ENCODE measurements around the gene FAM89A. TPM values are rescaled to one million over a fixed set of nuclear protein-coding genes. Genes with fewer than 3 reads are reported as not detected.

The FAM89A gene
- total RNA-seq, 3 donors from 2014 or later: 30.7 to 97.1 (median 39.0) TPM

DNA sequence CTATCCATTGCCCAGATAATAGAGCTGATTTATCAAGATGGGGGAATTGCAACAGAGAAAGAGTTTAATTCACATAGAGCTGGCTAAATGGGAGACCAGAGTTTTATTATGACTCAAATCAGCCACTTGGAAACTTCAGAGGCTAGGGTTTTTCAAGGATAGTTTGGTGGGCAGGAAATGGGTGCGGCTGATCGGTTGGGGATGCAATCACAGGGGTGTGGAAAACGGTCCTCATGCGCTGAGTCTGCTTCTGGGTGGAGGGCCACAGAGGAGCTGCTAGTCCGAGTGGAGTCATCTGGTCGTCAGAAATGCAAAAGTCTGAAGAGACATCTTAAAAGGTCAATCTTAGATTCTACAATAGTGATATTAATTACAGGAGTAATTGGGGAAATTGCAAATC is 32.0 kb upstream of the FAM89A start:
- Histone ChIP-seq H3K9me3 (no peaks in the 10 kb centered on the region), H3K36me3 (no peaks in the 10 kb centered on the region), H3K4me1 (no peaks in the 10 kb centered on the region), H3K27me3 (no peaks in the 10 kb centered on the region), H3K4me3 (no peak overlapping the region), H3K27ac (no peak overlapping the region)
- DNase-seq (ENCODE audit: low spot score in 2 of 2): no peak
- no peak for TF ChIP-seq POLR2A (IDR thresholded peaks at IDR 0.05)
- TF ChIP-seq POLR2AphosphoS5 (IDR thresholded peaks at IDR 0.05): no peak
- no peak for TF ChIP-seq CTCF (IDR thresholded peaks at IDR 0.05)
- intact Hi-C loops (cut with DNase I; ENCODE audit: low total_unique reads): no loop called here

GRCh38 chr1:231070758-231071444 is 30.8 kb upstream of the FAM89A start:
- no peak for DNase-seq (ENCODE audit: low spot score in 2 of 2)
- Histone ChIP-seq H3K27me3 (no peaks in the 10 kb centered on the region), H3K4me3 (no peak overlapping the region), H3K9me3 (no peaks in the 10 kb centered on the region), H3K4me1 (no peaks in the 10 kb centered on the region), H3K36me3 (no peaks in the 10 kb centered on the region), H3K27ac (no peak overlapping the region)
- intact Hi-C loops (cut with DNase I; ENCODE audit: low total_unique reads): no loop called here
- TF ChIP-seq POLR2AphosphoS5 (IDR thresholded peaks at IDR 0.05) (no peak), POLR2A (IDR thresholded peaks at IDR 0.05) (no peak), CTCF (IDR thresholded peaks at IDR 0.05) (no peak)

- H3K4me1 ChIP-seq: no peaks in the 10 kb centered on the region
- no peak overlapping the region for H3K27ac ChIP-seq
- TF ChIP-seq CTCF (IDR thresholded peaks at IDR 0.05): no peak
- no peak for TF ChIP-seq POLR2A (IDR thresholded peaks at IDR 0.05)
- no peak for TF ChIP-seq POLR2AphosphoS5 (IDR thresholded peaks at IDR 0.05)
- intact Hi-C loops (cut with DNase I; ENCODE audit: low total_unique reads): no loop called here
- no peaks in the 10 kb centered on the region for H3K27me3 ChIP-seq
- H3K36me3 ChIP-seq: no peaks in the 10 kb centered on the region
- H3K4me3 ChIP-seq: no peak overlapping the region
- no peak for DNase-seq (ENCODE audit: low spot score in 2 of 2)
- H3K9me3 ChIP-seq: no peaks in the 10 kb centered on the region
These were observed 29.3 kb upstream of the FAM89A start for GRCh38 chr1:231069333-231069732.

GRCh38 chr1:231068762-231069161 is 28.7 kb upstream of the FAM89A start:
- Histone ChIP-seq H3K27ac (no peak overlapping the region), H3K9me3 (no peaks in the 10 kb centered on the region), H3K36me3 (no peaks in the 10 kb centered on the region), H3K27me3 (no peaks in the 10 kb centered on the region), H3K4me1 (no peaks in the 10 kb centered on the region), H3K4me3 (no peak overlapping the region)
- intact Hi-C loops (cut with DNase I; ENCODE audit: low total_unique reads): no loop called here
- TF ChIP-seq POLR2AphosphoS5 (IDR thresholded peaks at IDR 0.05): no peak
- TF ChIP-seq POLR2A (IDR thresholded peaks at IDR 0.05): no peak
- no peak for TF ChIP-seq CTCF (IDR thresholded peaks at IDR 0.05)
- no peak for DNase-seq (ENCODE audit: low spot score in 2 of 2)

DNA sequence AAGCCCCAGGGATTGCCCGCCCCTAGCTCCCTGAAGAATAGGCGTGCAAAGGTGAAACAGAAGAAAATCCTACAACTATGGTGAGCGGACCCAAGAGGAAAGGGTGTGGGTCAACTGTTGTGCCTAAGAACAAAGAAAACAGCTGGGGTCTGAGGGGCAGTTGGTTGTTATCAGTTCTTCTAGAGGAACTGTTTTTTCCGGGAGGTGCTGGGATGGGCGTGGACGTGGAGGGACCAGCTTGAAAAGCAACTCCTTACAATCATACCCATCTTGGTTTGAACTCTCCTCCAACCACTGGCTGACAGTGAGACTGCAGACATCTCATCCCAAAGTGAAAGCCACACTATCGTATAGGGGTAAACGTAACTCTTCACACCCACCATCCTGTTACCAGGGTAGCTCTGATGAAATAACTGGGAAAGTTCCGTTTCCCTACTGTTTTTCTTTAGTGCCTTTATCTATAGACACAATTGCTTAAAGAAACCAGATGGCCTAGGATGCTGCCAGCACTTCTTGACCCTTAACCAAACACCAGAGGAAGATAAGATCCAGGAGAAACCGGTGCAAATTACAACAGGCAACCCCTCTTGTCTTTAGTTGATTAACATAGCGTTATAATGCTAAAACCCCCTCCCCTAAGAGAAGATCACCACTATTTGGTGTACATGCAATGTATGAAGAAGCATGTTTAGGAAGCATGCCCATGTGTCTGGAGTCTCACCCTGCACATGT is 25.6 kb upstream of the FAM89A start:
- no peaks in the 10 kb centered on the region for H3K9me3 ChIP-seq
- no peaks in the 10 kb centered on the region for H3K4me1 ChIP-seq
- intact Hi-C loops (cut with DNase I; ENCODE audit: low total_unique reads): no loop called here
- no peaks in the 10 kb centered on the region for H3K36me3 ChIP-seq
- DNase-seq (ENCODE audit: low spot score in 2 of 2): no peak
- H3K4me3 ChIP-seq: no peak overlapping the region
- no peak overlapping the region for H3K27ac ChIP-seq
- no peak for TF ChIP-seq POLR2AphosphoS5 (IDR thresholded peaks at IDR 0.05)
- TF ChIP-seq POLR2A (IDR thresholded peaks at IDR 0.05): no peak
- TF ChIP-seq CTCF (IDR thresholded peaks at IDR 0.05): no peak
- H3K27me3 ChIP-seq: no peaks in the 10 kb centered on the region

Data from breast epithelium (tissue), 4 donors.